Measurements from ENCODE around the gene RAG1. TPM values are rescaled to one million over a fixed set of nuclear protein-coding genes. Genes with fewer than 3 reads are reported as not detected.
"Not testable (repeated sequence)": the region's sequence is repeated elsewhere in the genome, so short reads cannot be mapped to it uniquely, and the experiment has no call there.

Gene RAG1
- total RNA-seq, 1 experiment from 2014 or later = 0.11 TPM

DNA sequence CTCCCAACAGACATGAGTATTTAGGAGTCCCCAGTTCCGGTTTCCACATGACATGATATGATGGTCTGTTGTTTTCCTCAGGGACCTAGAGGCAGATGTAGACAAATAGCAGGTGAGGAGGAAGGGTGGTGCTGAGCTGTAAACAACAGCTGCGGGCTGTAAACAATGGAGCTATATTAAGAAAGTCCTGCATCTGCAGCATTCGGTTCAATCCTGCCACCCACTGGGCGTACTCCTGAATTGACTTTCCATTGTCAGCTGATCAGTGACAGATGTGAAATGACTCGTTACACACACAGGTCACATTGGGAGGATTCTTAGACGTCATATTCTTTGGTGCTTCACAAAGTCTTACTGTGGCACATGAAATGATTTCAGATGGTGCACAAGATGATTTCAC is 26.8 kb upstream of the RAG1 start:
- intact Hi-C loops (cut with micrococcal nuclease; ENCODE audit: unreplicated experiment) = no loop called here
- no peaks in the 10 kb centered on the region for H3K9me3 ChIP-seq (ENCODE audit: low read depth, low read length, poor library complexity, severe bottlenecking)
- no peak overlapping the region for H3K27ac ChIP-seq (ENCODE audit: low read depth, low read length, poor library complexity, severe bottlenecking)
- POLR2A ChIA-PET (ENCODE audit: low non-redundant PET) = no interaction called here
- CTCF ChIA-PET = interaction anchor here (0.6 to 1.6 kb wide), 9 partner anchors 19 to 249 kb away, joined by 3 to 10 read pairs (median 4); partner anchors contain the start of gene TRAF6
- DNase-seq (ENCODE audit: low spot score) = peak; percentile 84
- no TSS peak for BruUV-seq (replicated peaks)
- no peak for TF ChIP-seq EZH2 (IDR thresholded peaks at IDR 0.05; ENCODE audit: borderline replicate concordance, low read depth, low read length, poor library complexity, severe bottlenecking)
- TF ChIP-seq, protein P1, sequence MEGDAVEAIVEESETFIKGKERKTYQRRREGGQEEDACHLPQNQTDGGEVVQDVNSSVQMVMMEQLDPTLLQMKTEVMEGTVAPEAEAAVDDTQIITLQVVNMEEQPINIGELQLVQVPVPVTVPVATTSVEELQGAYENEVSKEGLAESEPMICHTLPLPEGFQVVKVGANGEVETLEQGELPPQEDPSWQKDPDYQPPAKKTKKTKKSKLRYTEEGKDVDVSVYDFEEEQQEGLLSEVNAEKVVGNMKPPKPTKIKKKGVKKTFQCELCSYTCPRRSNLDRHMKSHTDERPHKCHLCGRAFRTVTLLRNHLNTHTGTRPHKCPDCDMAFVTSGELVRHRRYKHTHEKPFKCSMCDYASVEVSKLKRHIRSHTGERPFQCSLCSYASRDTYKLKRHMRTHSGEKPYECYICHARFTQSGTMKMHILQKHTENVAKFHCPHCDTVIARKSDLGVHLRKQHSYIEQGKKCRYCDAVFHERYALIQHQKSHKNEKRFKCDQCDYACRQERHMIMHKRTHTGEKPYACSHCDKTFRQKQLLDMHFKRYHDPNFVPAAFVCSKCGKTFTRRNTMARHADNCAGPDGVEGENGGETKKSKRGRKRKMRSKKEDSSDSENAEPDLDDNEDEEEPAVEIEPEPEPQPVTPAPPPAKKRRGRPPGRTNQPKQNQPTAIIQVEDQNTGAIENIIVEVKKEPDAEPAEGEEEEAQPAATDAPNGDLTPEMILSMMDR (conservative IDR thresholded peaks at IDR 0.05; ENCODE audit: low read depth, low read length) = peak; percentile 76
- H3K4me1 ChIP-seq (ENCODE audit: insufficient read depth, low read length, poor library complexity, severe bottlenecking) = no peaks in the 10 kb centered on the region
- H3K27me3 ChIP-seq (replicated peaks; ENCODE audit: insufficient read depth, low read depth, low read length, poor library complexity) = peaks cover 20% of the 10 kb centered on the region
- no peak overlapping the region for H3K4me3 ChIP-seq (ENCODE audit: low read depth, low read length, poor library complexity, severe bottlenecking)
- no peaks in the 10 kb centered on the region for H3K36me3 ChIP-seq (ENCODE audit: insufficient read depth, low read length, poor library complexity, severe bottlenecking)

DNA sequence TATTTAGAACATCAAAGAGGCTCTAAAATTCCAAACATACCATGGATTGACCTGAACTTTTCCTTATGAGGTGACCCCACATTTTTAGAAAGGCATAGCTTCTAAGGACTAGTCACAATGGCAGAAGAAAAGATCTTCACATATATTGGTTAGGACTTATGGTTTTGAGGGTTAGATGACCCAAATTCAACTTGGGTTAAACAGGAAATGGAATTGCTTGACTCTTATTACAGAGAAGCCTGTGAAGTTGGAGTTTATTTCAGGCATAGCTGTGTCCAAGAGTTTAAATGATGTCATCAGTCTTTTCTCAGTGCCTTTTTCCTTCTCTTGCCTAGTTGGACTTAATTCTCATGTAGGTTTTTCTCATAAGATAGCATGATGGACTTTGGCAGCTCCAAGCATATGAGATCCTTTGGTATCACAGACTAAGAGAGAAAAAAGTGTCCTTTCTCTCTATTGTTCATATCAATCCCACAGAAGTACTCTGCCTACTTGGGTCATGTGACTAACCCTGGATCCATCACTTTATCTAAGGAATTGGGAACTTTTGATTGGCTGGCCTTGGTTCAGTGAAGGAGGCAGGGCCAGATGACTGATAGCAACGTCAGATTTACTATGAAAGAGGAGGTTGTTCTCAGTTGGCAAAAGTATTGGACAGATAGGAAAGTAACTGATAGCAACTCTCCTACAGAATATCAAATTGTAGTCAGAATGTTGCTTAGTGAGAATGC is 17.3 kb upstream of the RAG1 start:
- Histone ChIP-seq H3K36me3 (ENCODE audit: insufficient read depth, low read length, poor library complexity, severe bottlenecking) (no peaks in the 10 kb centered on the region), H3K27ac (ENCODE audit: low read depth, low read length, poor library complexity, severe bottlenecking) (no peak overlapping the region), H3K9me3 (ENCODE audit: low read depth, low read length, poor library complexity, severe bottlenecking) (no peaks in the 10 kb centered on the region), H3K4me1 (ENCODE audit: insufficient read depth, low read length, poor library complexity, severe bottlenecking) (no peaks in the 10 kb centered on the region), H3K27me3 (replicated peaks; ENCODE audit: insufficient read depth, low read depth, low read length, poor library complexity) (no peaks in the 10 kb centered on the region), H3K4me3 (ENCODE audit: low read depth, low read length, poor library complexity, severe bottlenecking) (no peak overlapping the region)
- TF ChIP-seq EZH2 (IDR thresholded peaks at IDR 0.05; ENCODE audit: borderline replicate concordance, low read depth, low read length, poor library complexity, severe bottlenecking) = no peak
- TF ChIP-seq, protein P1 (conservative IDR thresholded peaks at IDR 0.05; ENCODE audit: low read depth, low read length) = no peak
- no peak for DNase-seq (ENCODE audit: low spot score)
- intact Hi-C loops (cut with micrococcal nuclease; ENCODE audit: unreplicated experiment) = no loop called here
- ChIA-PET CTCF (no interaction called here), POLR2A (ENCODE audit: low non-redundant PET) (no interaction called here)
- BruUV-seq (replicated peaks) = no TSS peak

DNA sequence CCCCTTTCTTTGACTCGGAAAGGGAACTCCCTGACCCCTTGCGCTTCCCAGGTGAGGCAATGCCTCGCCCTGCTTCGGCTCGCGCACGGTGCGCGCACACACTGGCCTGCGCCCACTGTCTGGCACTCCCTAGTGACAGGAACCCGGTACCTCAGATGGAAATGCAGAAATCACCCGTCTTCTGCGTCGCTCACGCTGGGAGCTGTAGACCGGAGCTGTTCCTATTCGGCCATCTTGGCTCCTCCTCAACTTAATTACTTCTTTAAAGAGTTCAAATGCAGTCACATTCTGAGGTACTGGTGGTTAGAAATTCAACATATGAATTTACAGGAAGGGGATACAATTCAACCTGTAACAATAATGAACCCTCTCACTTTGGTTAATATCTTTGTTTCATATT is 10.4 kb upstream of the RAG1 start:
- CTCF ChIA-PET; POLR2A ChIA-PET (ENCODE audit: low non-redundant PET); DNase-seq (ENCODE audit: low spot score): not testable (repeated sequence)

DNA sequence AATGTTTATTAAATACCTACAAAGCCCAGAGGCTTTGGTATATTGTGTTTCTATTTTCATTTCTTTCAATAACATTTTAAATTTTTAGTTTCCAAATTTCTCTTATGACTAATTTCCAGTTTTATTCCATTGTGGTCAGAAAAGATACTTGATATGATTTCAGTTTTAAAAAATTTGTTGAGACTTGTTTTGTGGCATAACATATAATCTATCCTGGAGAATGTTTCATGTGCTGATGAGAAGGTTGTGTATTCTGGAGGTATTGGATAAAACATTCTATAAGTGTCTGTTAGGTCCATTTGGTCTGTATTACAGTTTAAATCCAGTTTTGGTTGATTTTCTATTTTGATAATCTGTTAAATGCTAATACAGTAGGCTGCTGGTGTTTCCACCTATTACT is 9.8 kb upstream of the RAG1 start:
- no peak for TF ChIP-seq EZH2 (IDR thresholded peaks at IDR 0.05; ENCODE audit: borderline replicate concordance, low read depth, low read length, poor library complexity, severe bottlenecking)
- TF ChIP-seq, protein P1 (conservative IDR thresholded peaks at IDR 0.05; ENCODE audit: low read depth, low read length) = no peak
- H3K4me3 ChIP-seq (ENCODE audit: low read depth, low read length, poor library complexity, severe bottlenecking) = no peak overlapping the region
- intact Hi-C loops (cut with micrococcal nuclease; ENCODE audit: unreplicated experiment) = no loop called here
- no peaks in the 10 kb centered on the region for H3K36me3 ChIP-seq (ENCODE audit: insufficient read depth, low read length, poor library complexity, severe bottlenecking)
- H3K4me1 ChIP-seq (ENCODE audit: insufficient read depth, low read length, poor library complexity, severe bottlenecking) = no peaks in the 10 kb centered on the region
- H3K27ac ChIP-seq (ENCODE audit: low read depth, low read length, poor library complexity, severe bottlenecking) = no peak overlapping the region
- ChIA-PET POLR2A (ENCODE audit: low non-redundant PET) (no interaction called here), CTCF (no interaction called here)
- no TSS peak for BruUV-seq (replicated peaks)
- H3K9me3 ChIP-seq (ENCODE audit: low read depth, low read length, poor library complexity, severe bottlenecking) = no peaks in the 10 kb centered on the region
- peaks cover 16% of the 10 kb centered on the region for H3K27me3 ChIP-seq (replicated peaks; ENCODE audit: insufficient read depth, low read depth, low read length, poor library complexity)
- DNase-seq (ENCODE audit: low spot score) = no peak

More for the DNA sequence above, 10.4 kb upstream of the RAG1 start:
- BruUV-seq (replicated peaks); H3K36me3 ChIP-seq (ENCODE audit: insufficient read depth, low read length, poor library complexity, severe bottlenecking); H3K4me1 ChIP-seq (ENCODE audit: insufficient read depth, low read length, poor library complexity, severe bottlenecking); H3K27ac ChIP-seq (ENCODE audit: low read depth, low read length, poor library complexity, severe bottlenecking); H3K4me3 ChIP-seq (ENCODE audit: low read depth, low read length, poor library complexity, severe bottlenecking); intact Hi-C loops (cut with micrococcal nuclease; ENCODE audit: unreplicated experiment); H3K9me3 ChIP-seq (ENCODE audit: low read depth, low read length, poor library complexity, severe bottlenecking): not testable (repeated sequence)
- peaks cover 16% of the 10 kb centered on the region for H3K27me3 ChIP-seq (replicated peaks; ENCODE audit: insufficient read depth, low read depth, low read length, poor library complexity)
